Fibroblast of pulmonary artery (primary cell): Measurements from ENCODE around the gene CRTAC1.
A peak's percentile ranks its signal among the peaks of the same experiment; 100 is the strongest.

Experiments used
- DNase-seq: peaks from one replicate; pipeline ENCODE4 v3.0.0-alpha.2; 2010; ENCODE audit warnings: low read depth
- H3K4me3 ChIP-seq: replicated peaks from 2 replicates; pipeline ENCODE4 v1.5.1; 2011; ENCODE audit warnings: low read depth, mild to moderate bottlenecking, control low read depth, low read length, moderate library complexity
- CTCF ChIP-seq: IDR thresholded peaks from 2 replicates; pipeline ENCODE4 v1.5.1; 2011; ENCODE audit warnings: mild to moderate bottlenecking, control low read depth, low read length, inconsistent platforms; ENCODE audit errors: missing control alignments

CRTAC1 gene

GRCh38 chr10:97875391-97875790, 155.0 kb downstream of the CRTAC1 start:
- TF ChIP-seq CTCF: no peak
- DNase-seq: no peak

GRCh38 chr10:97874332-97874731, 156.1 kb downstream of the CRTAC1 start:
- DNase-seq: no peak
- TF ChIP-seq CTCF: no peak
- H3K4me3 ChIP-seq: no peak overlapping the region

More at GRCh38 chr10:97875391-97875790, 155.0 kb downstream of the CRTAC1 start:
- no peak overlapping the region for H3K4me3 ChIP-seq

- no peak overlapping the region for H3K4me3 ChIP-seq
- no peak for TF ChIP-seq CTCF
- DNase-seq: no peak
These were observed 156.9 kb downstream of the CRTAC1 start for GRCh38 chr10:97873569-97873968.

GRCh38 chr10:97870990-97871389, 159.4 kb downstream of the CRTAC1 start:
- no peak overlapping the region for H3K4me3 ChIP-seq
- no peak for DNase-seq
- no peak for TF ChIP-seq CTCF

- peak; percentile 83 for DNase-seq
These were observed 161.1 kb downstream of the CRTAC1 start for GRCh38 chr10:97869091-97870042.

GRCh38 chr10:97868134-97868685, 162.2 kb downstream of the CRTAC1 start:
- no peak for DNase-seq
- TF ChIP-seq CTCF: no peak
- H3K4me3 ChIP-seq: no peak overlapping the region

More at GRCh38 chr10:97869091-97870042, 161.1 kb downstream of the CRTAC1 start:
- TF ChIP-seq CTCF: peak; percentile 82
- H3K4me3 ChIP-seq: no peak overlapping the region
